Measurements from ENCODE around the gene OR2D3.

DNA sequence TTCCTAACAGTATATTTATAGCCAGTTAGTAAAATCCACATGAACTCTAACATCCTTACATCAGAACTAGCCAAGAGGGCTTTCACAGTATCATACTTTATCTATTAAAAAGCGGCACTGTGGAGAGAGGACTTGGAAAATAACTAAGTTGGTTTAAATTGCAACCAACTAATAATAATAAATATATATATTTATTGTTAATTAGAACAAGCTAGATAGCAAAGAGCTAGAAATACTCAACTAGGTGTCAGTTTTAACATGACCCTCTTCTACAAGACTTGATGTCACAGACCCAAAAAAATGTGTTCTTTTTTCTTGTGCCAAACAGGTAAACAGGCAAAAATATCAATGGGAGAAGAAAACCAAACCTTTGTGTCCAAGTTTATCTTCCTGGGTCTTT is at the start of gene OR2D3:
- TF ChIP-seq CTCF (IDR thresholded peaks at IDR 0.05): no peak
- TF ChIP-seq EP300 (IDR thresholded peaks at IDR 0.05): no peak
